Muscle layer of duodenum (tissue), 2 donors: ENCODE results near the gene ZEB1.
"Not testable (repeated sequence)": the region's sequence is repeated elsewhere in the genome, so short reads cannot be mapped to it uniquely, and the experiment has no call there.

Source experiments
- H3K27ac ChIP-seq: one replicate; pipeline ENCODE4 v1.7.0; 2013; ENCODE audit warnings: mild to moderate bottlenecking, low read length
- H3K27me3 ChIP-seq: one replicate; pipeline ENCODE4 v1.7.0; 2013; ENCODE audit warnings: low read depth, mild to moderate bottlenecking, control low read depth, low read length
- H3K36me3 ChIP-seq, 2 donors: one replicate each; pipeline ENCODE4 v1.7.0; 2013; ENCODE audit warnings: low read length in 2 of 2, control low read depth in 1 of 2, mild to moderate bottlenecking in 1 of 2; ENCODE audit not compliant: insufficient read depth in 2 of 2, control insufficient read depth in 1 of 2
- H3K4me1 ChIP-seq, 2 donors: one replicate each; pipeline ENCODE4 v1.7.0; 2013; ENCODE audit warnings: low read length in 2 of 2, mild to moderate bottlenecking in 2 of 2, control low read depth in 1 of 2, moderate library complexity in 1 of 2; ENCODE audit not compliant: insufficient read depth in 2 of 2, control insufficient read depth in 1 of 2
- H3K4me3 ChIP-seq, 2 donors: one replicate each; pipeline ENCODE4 v1.7.0; 2013; ENCODE audit warnings: low read length in 2 of 2, low read depth in 1 of 2, mild to moderate bottlenecking in 1 of 2
- H3K9me3 ChIP-seq, 2 donors: one replicate each; pipeline ENCODE4 v1.7.0; 2013; ENCODE audit warnings: low read length in 2 of 2, control low read depth in 1 of 2, mild to moderate bottlenecking in 1 of 2; ENCODE audit not compliant: control insufficient read depth in 1 of 2
- donor health status: healthy.

ZEB1 gene

GRCh38 chr10:31426401-31426800 lies 107.4 kb downstream of the ZEB1 start:
- H3K9me3 ChIP-seq: no peaks in the 10 kb centered on the region
- no peaks in the 10 kb centered on the region for H3K36me3 ChIP-seq
- no peaks in the 10 kb centered on the region for H3K27me3 ChIP-seq
- peaks cover 0 to 7% of the 10 kb centered on the region in 2 donors for H3K4me1 ChIP-seq
- no peak overlapping the region for H3K4me3 ChIP-seq
- no peak overlapping the region for H3K27ac ChIP-seq

- not testable (repeated sequence) for H3K9me3 ChIP-seq, H3K36me3 ChIP-seq, H3K27ac ChIP-seq, H3K27me3 ChIP-seq, H3K4me3 ChIP-seq, H3K4me1 ChIP-seq
Measured at GRCh38 chr10:31427334-31427733, 108.3 kb downstream of the ZEB1 start.

- H3K4me1 ChIP-seq: peaks cover 0 to 16% of the 10 kb centered on the region in 2 donors
- not testable (repeated sequence) for H3K9me3 ChIP-seq, H3K27me3 ChIP-seq, H3K27ac ChIP-seq, H3K4me3 ChIP-seq, H3K36me3 ChIP-seq
Measured at GRCh38 chr10:31428499-31428898, 109.5 kb downstream of the ZEB1 start.

GRCh38 chr10:31431021-31431420 lies 112.0 kb downstream of the ZEB1 start:
- no peaks in the 10 kb centered on the region for H3K9me3 ChIP-seq
- H3K4me3 ChIP-seq: no peak overlapping the region
- H3K36me3 ChIP-seq: no peaks in the 10 kb centered on the region
- H3K27me3 ChIP-seq: no peaks in the 10 kb centered on the region
- H3K4me1 ChIP-seq: peaks cover 0 to 9% of the 10 kb centered on the region in 2 donors
- H3K27ac ChIP-seq: no peak overlapping the region

GRCh38 chr10:31437959-31438358 lies 118.9 kb downstream of the ZEB1 start:
- Histone ChIP-seq H3K4me1 (peaks cover 0 to 6% of the 10 kb centered on the region in 2 donors), H3K27ac (no peak overlapping the region), H3K27me3 (no peaks in the 10 kb centered on the region), H3K36me3 (no peaks in the 10 kb centered on the region), H3K9me3 (no peaks in the 10 kb centered on the region), H3K4me3 (no peak overlapping the region)

GRCh38 chr10:31451766-31452165 lies 132.8 kb downstream of the ZEB1 start:
- Histone ChIP-seq H3K4me3 (no peak overlapping the region), H3K27ac (no peak overlapping the region), H3K27me3 (no peaks in the 10 kb centered on the region), H3K36me3 (no peaks in the 10 kb centered on the region), H3K4me1 (peaks cover 0 to 5% of the 10 kb centered on the region in 2 donors), H3K9me3 (peaks cover 0 to 2% of the 10 kb centered on the region in 2 donors)

GRCh38 chr10:31456468-31456867 lies 137.5 kb downstream of the ZEB1 start:
- peaks cover 0 to 12% of the 10 kb centered on the region in 2 donors for H3K4me1 ChIP-seq
- no peak overlapping the region for H3K4me3 ChIP-seq
- H3K9me3 ChIP-seq: no peaks in the 10 kb centered on the region
- H3K27me3 ChIP-seq: no peaks in the 10 kb centered on the region
- H3K36me3 ChIP-seq: no peaks in the 10 kb centered on the region
- no peak overlapping the region for H3K27ac ChIP-seq

GRCh38 chr10:31457858-31458257 lies 138.8 kb downstream of the ZEB1 start:
- peaks cover 0 to 12% of the 10 kb centered on the region in 2 donors for H3K4me1 ChIP-seq
- no peaks in the 10 kb centered on the region for H3K27me3 ChIP-seq
- H3K4me3 ChIP-seq: no peak overlapping the region
- H3K9me3 ChIP-seq: no peaks in the 10 kb centered on the region
- H3K27ac ChIP-seq: no peak overlapping the region
- H3K36me3 ChIP-seq: peaks cover 7 to 13% of the 10 kb centered on the region in 2 donors

GRCh38 chr10:31458974-31459373 lies 140.0 kb downstream of the ZEB1 start:
- no peak overlapping the region for H3K27ac ChIP-seq
- H3K27me3 ChIP-seq: no peaks in the 10 kb centered on the region
- peaks cover 0 to 12% of the 10 kb centered on the region in 2 donors for H3K4me1 ChIP-seq
- no peak overlapping the region for H3K4me3 ChIP-seq
- H3K9me3 ChIP-seq: peaks cover 5 to 6% of the 10 kb centered on the region in 2 donors
- peaks cover 14 to 23% of the 10 kb centered on the region in 2 donors for H3K36me3 ChIP-seq

GRCh38 chr10:31460242-31460641 lies 141.2 kb downstream of the ZEB1 start:
- H3K9me3 ChIP-seq: peaks cover 6 to 13% of the 10 kb centered on the region in 2 donors
- no peak overlapping the region for H3K4me3 ChIP-seq
- no peak overlapping the region for H3K27ac ChIP-seq
- peaks cover 14 to 31% of the 10 kb centered on the region in 2 donors for H3K36me3 ChIP-seq
- no peaks in the 10 kb centered on the region for H3K27me3 ChIP-seq
- peaks cover 0 to 12% of the 10 kb centered on the region in 2 donors for H3K4me1 ChIP-seq

- H3K9me3 ChIP-seq: peaks cover 6 to 13% of the 10 kb centered on the region in 2 donors
- no peaks in the 10 kb centered on the region for H3K4me1 ChIP-seq
- no peak overlapping the region for H3K27ac ChIP-seq
- H3K36me3 ChIP-seq: peaks cover 14 to 55% of the 10 kb centered on the region in 2 donors
- no peaks in the 10 kb centered on the region for H3K27me3 ChIP-seq
- H3K4me3 ChIP-seq: peak overlapping the region in 1 of 2 donors; percentile 42
Measured at GRCh38 chr10:31464552-31464951, 145.5 kb downstream of the ZEB1 start.

GRCh38 chr10:31466313-31466712 lies 147.3 kb downstream of the ZEB1 start:
- Histone ChIP-seq H3K27me3 (no peaks in the 10 kb centered on the region), H3K4me1 (no peaks in the 10 kb centered on the region), H3K36me3 (peaks cover 14 to 55% of the 10 kb centered on the region in 2 donors), H3K4me3 (no peak overlapping the region), H3K27ac (no peak overlapping the region), H3K9me3 (peaks cover 6 to 13% of the 10 kb centered on the region in 2 donors)
